ENCODE measurements around the gene KMT2E. TPM values are rescaled to one million over a fixed set of nuclear protein-coding genes. Genes with fewer than 3 reads are reported as not detected.

The KMT2E gene
- total RNA-seq, 1 experiment from 2014 or later = 38.2 TPM

DNA sequence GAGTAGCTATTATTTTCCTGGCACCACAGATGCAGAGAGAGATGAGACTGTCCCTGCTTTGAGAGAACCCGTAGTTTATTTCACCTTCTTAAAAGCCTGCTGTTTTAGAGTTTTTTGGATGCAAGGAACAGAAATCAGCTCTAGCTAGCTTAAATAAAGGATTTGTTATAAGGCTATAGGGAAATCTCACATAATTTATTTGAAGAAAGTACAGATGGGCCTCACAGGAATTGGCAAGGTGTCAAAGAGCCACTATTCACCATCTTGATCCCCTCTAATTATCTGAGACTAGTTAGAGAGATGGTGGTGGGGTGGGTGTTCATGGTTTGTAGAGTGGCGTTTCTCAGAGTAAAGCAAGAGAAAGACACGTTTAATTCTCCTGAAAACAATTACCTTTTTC lies 7.3 kb downstream of the KMT2E start:
- no peak overlapping the region for H4K91ac ChIP-seq (ENCODE audit: insufficient read length, low read depth, low read length)
- peaks cover 34% of the 10 kb centered on the region; the same call in 1 of the 2 replicates for H3K79me2 ChIP-seq (ENCODE audit: insufficient read depth, low read length)
- no peak overlapping the region for H3K27ac ChIP-seq (ENCODE audit: insufficient read length, low read depth, low read length)
- no peak overlapping the region for H4K5ac ChIP-seq (ENCODE audit: insufficient read length, low read depth, low read length)
- no peak overlapping the region for H2BK15ac ChIP-seq (ENCODE audit: low read depth, low read length)
- Mint-ChIP-seq H3K4me3 (no peak overlapping the region), H3K9me3 (no peaks in the 10 kb centered on the region), H3K27me3 (ENCODE audit: low read depth) (no peaks in the 10 kb centered on the region), H3K36me3 (ENCODE audit: insufficient read depth in 1 of 3, low read depth in 3 of 3) (peaks cover 0 to 17% (median 0%) of the 10 kb centered on the region in 3 experiments; a peak in 1 of 7 replicates), H3K27ac (no peak overlapping the region), H3K4me1 (peaks cover 33 to 59% of the 10 kb centered on the region in 2 experiments)
- no peaks in the 10 kb centered on the region for H4K20me1 ChIP-seq (ENCODE audit: control insufficient read depth, insufficient read depth, insufficient read length)
- no peak overlapping the region for H3K4ac ChIP-seq (ENCODE audit: low read depth, low read length)
- H3T11ph ChIP-seq (ENCODE audit: low read length) = no peak overlapping the region
- no peak overlapping the region for H2BK120ac ChIP-seq (ENCODE audit: low read depth, low read length, poor library complexity, severe bottlenecking)
- H2BK5ac ChIP-seq (ENCODE audit: insufficient read length, low read length) = no peak overlapping the region
- no peaks in the 10 kb centered on the region for H3K27me3 ChIP-seq (ENCODE audit: insufficient read depth, low read length)
- H2AK5ac ChIP-seq (ENCODE audit: insufficient read length, low read length) = no peak overlapping the region
- H3K4me1 ChIP-seq (ENCODE audit: insufficient read depth, low read length) = no peaks in the 10 kb centered on the region
- H3K4me2 ChIP-seq (ENCODE audit: insufficient read depth, insufficient read length, low read length) = no peak overlapping the region
- H3K79me1 ChIP-seq (ENCODE audit: insufficient read depth, low read depth, low read length, poor library complexity, severe bottlenecking) = no peaks in the 10 kb centered on the region
- no CpG with 5 or more reads among the region's 3 CpGs for WGBS (ENCODE audit: extremely low coverage, insufficient read length, low lambda C conversion rate)
- H2BK12ac ChIP-seq (ENCODE audit: insufficient read length, low read depth, low read length) = no peak overlapping the region
- TF ChIP-seq, protein P1, sequence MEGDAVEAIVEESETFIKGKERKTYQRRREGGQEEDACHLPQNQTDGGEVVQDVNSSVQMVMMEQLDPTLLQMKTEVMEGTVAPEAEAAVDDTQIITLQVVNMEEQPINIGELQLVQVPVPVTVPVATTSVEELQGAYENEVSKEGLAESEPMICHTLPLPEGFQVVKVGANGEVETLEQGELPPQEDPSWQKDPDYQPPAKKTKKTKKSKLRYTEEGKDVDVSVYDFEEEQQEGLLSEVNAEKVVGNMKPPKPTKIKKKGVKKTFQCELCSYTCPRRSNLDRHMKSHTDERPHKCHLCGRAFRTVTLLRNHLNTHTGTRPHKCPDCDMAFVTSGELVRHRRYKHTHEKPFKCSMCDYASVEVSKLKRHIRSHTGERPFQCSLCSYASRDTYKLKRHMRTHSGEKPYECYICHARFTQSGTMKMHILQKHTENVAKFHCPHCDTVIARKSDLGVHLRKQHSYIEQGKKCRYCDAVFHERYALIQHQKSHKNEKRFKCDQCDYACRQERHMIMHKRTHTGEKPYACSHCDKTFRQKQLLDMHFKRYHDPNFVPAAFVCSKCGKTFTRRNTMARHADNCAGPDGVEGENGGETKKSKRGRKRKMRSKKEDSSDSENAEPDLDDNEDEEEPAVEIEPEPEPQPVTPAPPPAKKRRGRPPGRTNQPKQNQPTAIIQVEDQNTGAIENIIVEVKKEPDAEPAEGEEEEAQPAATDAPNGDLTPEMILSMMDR (conservative IDR thresholded peaks at IDR 0.05) = no peak
- H3K56ac ChIP-seq (ENCODE audit: insufficient read length, low read depth, low read length) = no peak overlapping the region
- H3K9ac ChIP-seq (ENCODE audit: extremely low read depth, insufficient read length, low read length) = no peak overlapping the region
- no peak for DNase-seq
- no peak overlapping the region for H3K18ac ChIP-seq (ENCODE audit: insufficient read length, low read depth, low read length)
- no peak overlapping the region for H3K14ac ChIP-seq (ENCODE audit: insufficient read depth, low read length)
- no peaks in the 10 kb centered on the region for H3K9me3 ChIP-seq (ENCODE audit: control insufficient read depth, low read depth, low read length)
- H3K23ac ChIP-seq (ENCODE audit: insufficient read length, low read depth, low read length) = no peak overlapping the region
- H2AFZ ChIP-seq (ENCODE audit: low read length) = no peak overlapping the region
- no peak overlapping the region for H2BK20ac ChIP-seq (ENCODE audit: low read depth, low read length, poor library complexity, severe bottlenecking)
- H3K23me2 ChIP-seq (ENCODE audit: insufficient read length, low read depth, low read length, poor library complexity, severe bottlenecking) = no peaks in the 10 kb centered on the region
- H4K8ac ChIP-seq (replicated peaks; ENCODE audit: insufficient read length, low read depth, low read length) = no peak overlapping the region
